ENCODE measurements around the gene FIZ1.

DNA sequence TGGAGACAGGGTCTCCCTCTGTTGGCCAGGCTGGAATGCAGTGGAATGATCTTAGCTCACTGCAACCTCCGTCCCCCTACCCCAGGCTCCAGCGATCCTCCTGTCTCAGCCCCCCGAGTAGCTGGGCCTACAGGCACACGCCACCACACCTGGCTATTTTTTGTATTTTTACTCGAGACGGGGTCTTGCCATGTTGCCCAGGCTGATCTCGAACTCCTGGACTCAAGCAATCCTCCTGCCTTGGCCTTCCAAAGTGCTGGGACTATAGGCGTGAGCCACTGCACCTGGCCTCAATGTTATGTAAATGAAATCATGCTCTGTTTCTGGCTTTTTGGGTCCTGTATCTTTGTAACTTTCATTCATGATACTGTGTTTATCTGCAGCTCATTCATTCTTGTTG, 10.6 kb downstream of the FIZ1 start:
- TF ChIP-seq, protein P1, sequence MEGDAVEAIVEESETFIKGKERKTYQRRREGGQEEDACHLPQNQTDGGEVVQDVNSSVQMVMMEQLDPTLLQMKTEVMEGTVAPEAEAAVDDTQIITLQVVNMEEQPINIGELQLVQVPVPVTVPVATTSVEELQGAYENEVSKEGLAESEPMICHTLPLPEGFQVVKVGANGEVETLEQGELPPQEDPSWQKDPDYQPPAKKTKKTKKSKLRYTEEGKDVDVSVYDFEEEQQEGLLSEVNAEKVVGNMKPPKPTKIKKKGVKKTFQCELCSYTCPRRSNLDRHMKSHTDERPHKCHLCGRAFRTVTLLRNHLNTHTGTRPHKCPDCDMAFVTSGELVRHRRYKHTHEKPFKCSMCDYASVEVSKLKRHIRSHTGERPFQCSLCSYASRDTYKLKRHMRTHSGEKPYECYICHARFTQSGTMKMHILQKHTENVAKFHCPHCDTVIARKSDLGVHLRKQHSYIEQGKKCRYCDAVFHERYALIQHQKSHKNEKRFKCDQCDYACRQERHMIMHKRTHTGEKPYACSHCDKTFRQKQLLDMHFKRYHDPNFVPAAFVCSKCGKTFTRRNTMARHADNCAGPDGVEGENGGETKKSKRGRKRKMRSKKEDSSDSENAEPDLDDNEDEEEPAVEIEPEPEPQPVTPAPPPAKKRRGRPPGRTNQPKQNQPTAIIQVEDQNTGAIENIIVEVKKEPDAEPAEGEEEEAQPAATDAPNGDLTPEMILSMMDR (IDR thresholded peaks at IDR 0.05) = no peak
- TF ChIP-seq EZH2 (IDR thresholded peaks at IDR 0.05) (no peak), EZH2phosphoT487 (IDR thresholded peaks at IDR 0.05) (no peak)

Measured in neural progenitor cell (in vitro differentiated cells).